Skin epidermis (tissue), 12 donors: ENCODE results near the gene HES3.

Source experiments
- H3K27ac ChIP-seq, 21 experiments: fragments of 200-600 bp; sonication (generic) in 11 of 21; one replicate each; pipeline ENCODE4 v1.5.0; 2020; ENCODE audit warnings: mild to moderate bottlenecking in 3 of 21, inconsistent platforms in 2 of 21, moderate library complexity in 2 of 21
- H3K4me3 ChIP-seq, 7 experiments: fragments of 200-600 bp; sonication (generic) in 2 of 7; one replicate each; pipeline ENCODE4 v1.5.0; 2020; ENCODE audit warnings: inconsistent platforms in 2 of 7, mild to moderate bottlenecking in 2 of 7, moderate library complexity in 1 of 7

Gene HES3

DNA sequence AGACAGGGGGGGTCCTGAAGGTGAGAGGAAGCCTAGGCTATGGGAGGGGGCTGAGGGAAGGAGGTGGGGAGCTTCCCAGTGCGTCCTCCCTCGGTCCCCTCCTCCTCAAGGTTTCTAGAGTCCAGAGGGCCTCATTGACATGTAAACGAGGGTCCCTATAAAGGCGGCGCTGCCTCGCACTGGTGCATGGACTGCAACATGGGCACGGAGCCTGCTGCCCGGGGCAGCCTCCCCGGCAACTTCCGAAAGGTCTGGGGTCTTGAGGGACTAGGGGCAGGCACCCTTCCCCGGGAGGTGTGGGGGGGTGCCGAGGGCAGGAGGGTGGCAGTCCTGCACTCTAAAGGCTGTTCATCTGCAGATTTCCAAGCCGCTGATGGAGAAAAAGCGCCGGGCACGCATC is at the start of gene HES3:
TSS of gene HES3 (plus strand) at position 187 of the 400 bp plus-strand sequence. CDS start at position 374, 187 bp downstream.
- Histone ChIP-seq H3K27ac (no peak within 1 kb of the TSS), H3K4me3 (no peak within 1 kb of the TSS)

- Histone ChIP-seq H3K27ac (peak overlapping the region in 3 of 21 experiments; percentile 91 to 95 (median 95)), H3K4me3 (peak overlapping the region; percentile 85 to 100 (median 95))
Observed at GRCh38 chr1:6197746-6198427, 46.1 kb upstream of the HES3 start.

DNA sequence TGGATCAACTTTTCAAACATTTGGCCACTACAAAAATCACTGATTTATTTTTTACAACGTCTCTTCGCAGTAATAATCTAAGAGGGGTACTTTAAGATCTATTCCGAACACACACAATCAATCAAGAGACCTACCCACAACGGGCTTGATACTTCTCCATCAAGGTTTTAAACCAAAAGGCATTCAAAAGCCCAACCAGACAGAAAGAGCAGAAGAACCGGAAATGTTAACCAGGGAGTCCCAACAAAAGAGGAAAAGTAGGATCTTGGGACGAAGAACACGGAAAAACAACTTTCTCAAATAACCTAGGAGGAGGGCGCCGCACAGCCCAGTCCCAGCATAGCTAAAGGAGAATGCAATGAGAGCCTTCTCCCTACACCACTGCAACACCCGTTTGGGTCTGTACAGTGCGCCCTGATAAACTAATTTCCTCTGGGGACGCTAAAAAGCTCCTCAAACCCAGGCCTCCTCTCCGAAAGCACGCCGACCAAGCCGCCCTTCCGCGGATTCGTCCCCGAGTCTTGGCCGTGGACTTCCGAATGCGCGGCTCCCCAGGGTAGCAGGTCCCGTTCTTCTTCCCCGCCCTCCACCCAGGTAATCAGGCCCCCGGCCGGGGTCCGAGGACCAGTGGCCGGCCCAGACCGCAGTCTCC is 45.2 kb upstream of the HES3 start:
- Histone ChIP-seq H3K27ac (peak overlapping the region; percentile 83 to 98 (median 92)), H3K4me3 (peak overlapping the region; percentile 85 to 100 (median 95))

DNA sequence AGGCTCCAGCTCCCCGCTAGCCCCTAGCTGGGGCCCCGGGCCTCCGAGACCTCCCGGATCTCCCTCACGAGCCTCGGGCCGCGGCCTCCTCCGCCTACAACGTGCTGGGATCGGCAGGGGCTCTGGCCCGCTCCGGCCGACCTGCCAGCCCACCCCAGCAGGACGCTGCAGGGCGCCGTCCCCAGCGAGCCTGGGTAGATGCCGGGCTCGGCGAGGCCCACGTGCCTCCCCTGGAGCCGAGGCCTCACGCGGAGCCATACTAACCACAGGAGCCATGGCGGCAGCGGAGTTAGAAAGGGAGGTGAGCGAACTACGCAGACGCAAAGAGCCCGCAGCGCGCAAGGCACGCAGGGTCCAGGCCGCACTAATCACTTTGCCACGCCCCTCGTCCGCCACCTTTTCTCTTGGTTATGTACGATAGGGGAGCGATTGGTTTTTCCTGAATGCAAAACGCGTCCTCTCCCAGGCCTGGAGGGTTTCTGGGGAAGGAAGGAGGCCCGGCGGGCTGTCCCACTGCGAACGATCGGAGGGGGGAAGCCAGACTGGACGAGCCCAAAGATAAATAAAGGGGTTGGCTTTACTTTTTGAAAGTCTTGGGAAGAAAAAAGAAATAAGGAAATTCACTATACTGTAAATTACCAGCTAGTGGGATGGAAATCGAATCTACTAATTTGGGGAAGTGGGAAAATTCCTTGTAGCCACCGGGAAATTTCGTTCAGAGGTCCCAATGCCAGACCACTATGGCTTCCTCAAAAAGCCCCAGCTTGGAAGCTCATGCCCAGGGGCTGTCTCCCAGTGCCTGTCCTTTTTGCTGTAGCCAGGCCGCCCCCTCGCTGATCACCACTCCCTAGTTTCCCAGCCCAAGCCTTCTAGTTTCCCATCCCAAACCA is 44.4 kb upstream of the HES3 start, which contains the start of gene RPL22:
TSS of gene RPL22 (minus strand) at position 298 of the 890 bp plus-strand sequence. CDS start at position 276, 22 bp downstream.
- H3K27ac ChIP-seq: peak within 1 kb of the TSS; percentile 83 to 98 (median 92)

GRCh38 chr1:6200188-6200809 is 43.7 kb upstream of the HES3 start:
- peak overlapping the region; percentile 21 to 100 (median 91) for H3K4me3 ChIP-seq
- peak overlapping the region in 20 of 21 experiments; percentile 83 to 98 (median 92) for H3K27ac ChIP-seq

More for the DNA sequence above, 44.4 kb upstream of the HES3 start, which contains the start of gene RPL22:
- peak within 1 kb of the TSS; percentile 85 to 100 (median 95) for H3K4me3 ChIP-seq

- Histone ChIP-seq H3K4me3 (no peak overlapping the region), H3K27ac (no peak overlapping the region)
Observed at GRCh38 chr1:6202256-6202655, 41.7 kb upstream of the HES3 start.

- peak within 1 kb of the TSS in 14 of 21 experiments; percentile 4 to 60 (median 39) for H3K27ac ChIP-seq
Observed at GRCh38 chr1:6205849-6206519, 38.0 kb upstream of the HES3 start, which contains the start of gene RNF207. Gene RNF207 (plus strand): TSS chr1:6206119. CDS start chr1:6206536, 417 bp downstream.

DNA sequence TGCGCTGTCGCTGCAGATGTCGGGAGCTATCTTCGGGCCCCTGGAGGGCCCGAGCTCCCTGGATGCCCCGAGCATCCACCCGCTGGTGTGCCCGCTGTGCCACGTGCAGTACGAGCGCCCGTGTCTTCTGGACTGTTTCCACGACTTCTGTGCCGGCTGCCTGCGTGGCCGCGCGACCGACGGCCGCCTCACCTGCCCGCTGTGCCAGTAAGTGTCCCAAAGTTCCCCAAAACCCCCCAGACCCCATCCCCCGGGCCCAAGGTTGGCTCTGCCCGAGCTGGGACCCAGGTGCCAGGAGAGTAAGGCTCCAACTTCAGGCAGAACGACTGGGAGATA is 37.5 kb upstream of the HES3 start:
- peak overlapping the region in 10 of 21 experiments; percentile 4 to 60 (median 41) for H3K27ac ChIP-seq
- H3K4me3 ChIP-seq: peak overlapping the region; percentile 28 to 50 (median 35)

More at GRCh38 chr1:6205849-6206519, 38.0 kb upstream of the HES3 start, which contains the start of gene RNF207:
- H3K4me3 ChIP-seq: peak within 1 kb of the TSS; percentile 28 to 50 (median 35)

- Histone ChIP-seq H3K27ac (no peak overlapping the region), H3K4me3 (peak overlapping the region in 1 of 7 experiments; percentile 50)
Observed at GRCh38 chr1:6207075-6207885, 36.7 kb upstream of the HES3 start.

- H3K27ac ChIP-seq: no peak overlapping the region
Observed at GRCh38 chr1:6207921-6208320, 36.1 kb upstream of the HES3 start.

GRCh38 chr1:6208723-6209660 is 35.0 kb upstream of the HES3 start:
- Histone ChIP-seq H3K27ac (peak overlapping the region in 2 of 21 experiments; percentile 7 to 27), H3K4me3 (peak overlapping the region; percentile 15 to 40 (median 30))

More at GRCh38 chr1:6207921-6208320, 36.1 kb upstream of the HES3 start:
- no peak overlapping the region for H3K4me3 ChIP-seq

DNA sequence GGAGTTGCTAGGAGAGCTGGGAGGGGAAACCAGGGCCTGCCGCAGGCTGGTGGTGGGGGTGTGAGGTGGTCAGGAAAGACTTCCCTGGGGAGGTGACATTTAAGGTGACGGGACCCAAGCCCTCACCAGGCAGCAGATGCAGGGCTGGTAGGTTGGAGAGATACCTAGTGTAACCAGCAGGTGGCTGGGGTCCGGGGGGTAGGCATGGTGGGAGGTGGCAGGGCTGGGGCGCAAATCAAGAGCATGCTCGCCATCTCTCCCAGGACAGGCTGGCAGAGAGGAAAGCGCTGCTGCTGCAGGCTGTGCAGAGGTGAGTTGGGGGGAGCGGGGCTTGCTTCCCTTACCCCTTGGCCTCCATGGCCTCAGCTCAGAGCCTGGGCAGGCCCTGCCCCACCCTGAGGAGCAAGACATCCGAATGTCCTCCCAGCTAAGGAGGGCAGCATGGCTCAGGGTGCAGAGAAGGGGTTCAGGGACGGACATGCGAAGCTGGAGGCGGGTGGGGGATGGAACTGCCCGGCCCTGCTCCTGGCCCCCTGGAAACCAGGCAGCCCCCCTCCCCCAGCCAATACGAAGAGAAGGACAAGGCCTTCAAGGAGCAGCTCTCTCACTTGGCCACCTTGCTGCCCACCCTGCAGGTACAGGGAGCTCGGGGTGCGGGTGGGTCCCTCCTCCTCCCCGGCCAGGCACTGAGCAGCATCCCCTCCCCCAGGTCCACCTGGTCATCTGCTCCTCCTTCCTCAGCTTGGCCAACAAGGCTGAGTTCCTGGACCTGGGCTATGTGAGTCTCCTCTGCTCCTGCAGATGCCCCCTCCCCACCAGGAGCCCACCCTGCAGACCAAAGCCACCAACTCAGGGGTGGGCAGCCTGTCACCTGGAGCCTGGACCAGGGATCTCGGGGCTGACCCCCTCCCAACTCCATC is 34.1 kb upstream of the HES3 start:
- Histone ChIP-seq H3K4me3 (peak overlapping the region in 3 of 7 experiments; percentile 18 to 40 (median 31)), H3K27ac (no peak overlapping the region)

- H3K27ac ChIP-seq: no peak overlapping the region
- no peak overlapping the region for H3K4me3 ChIP-seq
Observed at GRCh38 chr1:6210591-6211355, 33.2 kb upstream of the HES3 start.

- Histone ChIP-seq H3K27ac (no peak overlapping the region), H3K4me3 (no peak overlapping the region)
Observed at GRCh38 chr1:6211731-6212130, 32.2 kb upstream of the HES3 start.
